HL-60 (cell line): Measurements from ENCODE around the gene ACKR2.

Experiments
- DNase-seq, 2 experiments: peaks; one replicate each; pipeline ENCODE4 v3.0.0-alpha.2; 2010 to 2020; ENCODE audit warnings: low read depth in 1 of 2, low spot score in 1 of 2
- H3K27ac ChIP-seq: fragments of 250-450 bp; sonication (Bioruptor Pico); replicated peaks from 2 replicates; pipeline ENCODE4 v1.5.1; 2020; ENCODE audit warnings: mild to moderate bottlenecking, moderate library complexity
- H3K27me3 ChIP-seq: fragments of 250-450 bp; sonication (Bioruptor Pico); 2 replicates; pipeline ENCODE4 v1.5.1; 2021; ENCODE audit warnings: mild to moderate bottlenecking, moderate library complexity; ENCODE audit not compliant: insufficient read depth, poor library complexity, severe bottlenecking
- H3K4me3 ChIP-seq: replicated peaks from 2 replicates; pipeline ENCODE4 v1.5.1; 2011; ENCODE audit warnings: mild to moderate bottlenecking, control low read depth, low read length; ENCODE audit not compliant: insufficient read depth
- GABPA ChIP-seq: IDR thresholded peaks from 2 replicates; pipeline ENCODE4 v1.6.1; 2012; ENCODE audit warnings: low read depth
- POLR2AphosphoS5 ChIP-seq: IDR thresholded peaks from 2 replicates; pipeline ENCODE4 v1.6.1; 2012; ENCODE audit warnings: low read depth
- SPI1 ChIP-seq: IDR thresholded peaks from 2 replicates; pipeline ENCODE4 v1.6.1; 2012; ENCODE audit warnings: low read depth, mild to moderate bottlenecking, borderline replicate concordance
- TF ChIP-seq, protein P1 (sequence below): IDR thresholded peaks from one replicate; pipeline ENCODE4 v1.5.1; 2011; ENCODE audit warnings: low read length, control low read depth, inconsistent platforms; ENCODE audit not compliant: insufficient read depth
- TF ChIP-seq, protein P2 (sequence below): IDR thresholded peaks from 2 replicates; pipeline ENCODE4 v1.6.1; 2012; ENCODE audit warnings: low read depth; ENCODE audit not compliant: insufficient replicate concordance

ACKR2 gene

DNA sequence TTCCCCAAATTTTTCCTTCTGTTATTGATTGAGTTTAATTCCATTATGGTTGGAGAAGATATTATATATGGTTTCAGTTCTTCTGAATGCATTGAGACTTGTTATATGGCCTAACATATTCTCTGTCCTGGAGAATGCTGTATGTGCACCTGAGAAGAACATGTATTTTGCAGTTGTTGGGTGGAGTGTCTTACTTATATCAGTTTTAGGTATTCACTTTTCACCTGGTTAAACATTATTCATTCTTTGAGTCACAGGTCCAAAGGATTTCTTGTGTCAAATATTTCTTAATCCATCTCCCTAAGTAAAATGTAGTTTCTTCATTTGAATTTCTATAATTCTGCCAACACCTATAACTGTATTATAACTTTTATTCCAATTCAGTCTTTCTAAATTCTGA, 17.8 kb downstream of the ACKR2 start:
- no peak overlapping the region for H3K27ac ChIP-seq
- no peak overlapping the region for H3K4me3 ChIP-seq
- TF ChIP-seq, protein P1, sequence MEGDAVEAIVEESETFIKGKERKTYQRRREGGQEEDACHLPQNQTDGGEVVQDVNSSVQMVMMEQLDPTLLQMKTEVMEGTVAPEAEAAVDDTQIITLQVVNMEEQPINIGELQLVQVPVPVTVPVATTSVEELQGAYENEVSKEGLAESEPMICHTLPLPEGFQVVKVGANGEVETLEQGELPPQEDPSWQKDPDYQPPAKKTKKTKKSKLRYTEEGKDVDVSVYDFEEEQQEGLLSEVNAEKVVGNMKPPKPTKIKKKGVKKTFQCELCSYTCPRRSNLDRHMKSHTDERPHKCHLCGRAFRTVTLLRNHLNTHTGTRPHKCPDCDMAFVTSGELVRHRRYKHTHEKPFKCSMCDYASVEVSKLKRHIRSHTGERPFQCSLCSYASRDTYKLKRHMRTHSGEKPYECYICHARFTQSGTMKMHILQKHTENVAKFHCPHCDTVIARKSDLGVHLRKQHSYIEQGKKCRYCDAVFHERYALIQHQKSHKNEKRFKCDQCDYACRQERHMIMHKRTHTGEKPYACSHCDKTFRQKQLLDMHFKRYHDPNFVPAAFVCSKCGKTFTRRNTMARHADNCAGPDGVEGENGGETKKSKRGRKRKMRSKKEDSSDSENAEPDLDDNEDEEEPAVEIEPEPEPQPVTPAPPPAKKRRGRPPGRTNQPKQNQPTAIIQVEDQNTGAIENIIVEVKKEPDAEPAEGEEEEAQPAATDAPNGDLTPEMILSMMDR, result no peak
- no peak for TF ChIP-seq SPI1
- no peak for TF ChIP-seq GABPA
- no peak for TF ChIP-seq POLR2AphosphoS5
- TF ChIP-seq, protein P2, sequence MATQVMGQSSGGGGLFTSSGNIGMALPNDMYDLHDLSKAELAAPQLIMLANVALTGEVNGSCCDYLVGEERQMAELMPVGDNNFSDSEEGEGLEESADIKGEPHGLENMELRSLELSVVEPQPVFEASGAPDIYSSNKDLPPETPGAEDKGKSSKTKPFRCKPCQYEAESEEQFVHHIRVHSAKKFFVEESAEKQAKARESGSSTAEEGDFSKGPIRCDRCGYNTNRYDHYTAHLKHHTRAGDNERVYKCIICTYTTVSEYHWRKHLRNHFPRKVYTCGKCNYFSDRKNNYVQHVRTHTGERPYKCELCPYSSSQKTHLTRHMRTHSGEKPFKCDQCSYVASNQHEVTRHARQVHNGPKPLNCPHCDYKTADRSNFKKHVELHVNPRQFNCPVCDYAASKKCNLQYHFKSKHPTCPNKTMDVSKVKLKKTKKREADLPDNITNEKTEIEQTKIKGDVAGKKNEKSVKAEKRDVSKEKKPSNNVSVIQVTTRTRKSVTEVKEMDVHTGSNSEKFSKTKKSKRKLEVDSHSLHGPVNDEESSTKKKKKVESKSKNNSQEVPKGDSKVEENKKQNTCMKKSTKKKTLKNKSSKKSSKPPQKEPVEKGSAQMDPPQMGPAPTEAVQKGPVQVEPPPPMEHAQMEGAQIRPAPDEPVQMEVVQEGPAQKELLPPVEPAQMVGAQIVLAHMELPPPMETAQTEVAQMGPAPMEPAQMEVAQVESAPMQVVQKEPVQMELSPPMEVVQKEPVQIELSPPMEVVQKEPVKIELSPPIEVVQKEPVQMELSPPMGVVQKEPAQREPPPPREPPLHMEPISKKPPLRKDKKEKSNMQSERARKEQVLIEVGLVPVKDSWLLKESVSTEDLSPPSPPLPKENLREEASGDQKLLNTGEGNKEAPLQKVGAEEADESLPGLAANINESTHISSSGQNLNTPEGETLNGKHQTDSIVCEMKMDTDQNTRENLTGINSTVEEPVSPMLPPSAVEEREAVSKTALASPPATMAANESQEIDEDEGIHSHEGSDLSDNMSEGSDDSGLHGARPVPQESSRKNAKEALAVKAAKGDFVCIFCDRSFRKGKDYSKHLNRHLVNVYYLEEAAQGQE, result no peak
- no peaks in the 10 kb centered on the region for H3K27me3 ChIP-seq
- no peak for DNase-seq

DNA sequence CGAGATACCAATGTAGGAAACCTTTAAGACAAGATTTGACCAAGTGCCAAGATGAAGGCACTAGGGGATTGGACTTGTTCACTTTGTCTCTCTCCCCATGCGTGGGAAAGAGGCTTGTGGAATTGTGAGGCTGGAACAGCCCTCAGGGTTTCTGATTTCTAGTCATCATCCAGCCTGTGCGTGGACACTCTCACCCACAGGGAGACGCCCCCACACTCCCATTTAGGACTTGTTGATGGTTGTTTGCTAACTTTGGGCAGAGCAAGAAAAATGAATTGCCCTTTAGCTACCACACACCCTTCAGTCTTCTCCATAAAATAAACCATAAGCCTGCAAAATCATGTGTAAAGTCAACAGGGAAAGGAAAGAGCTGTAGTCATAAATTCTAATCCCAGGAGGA, 18.4 kb downstream of the ACKR2 start:
- Histone ChIP-seq H3K27ac (no peak overlapping the region), H3K27me3 (no peaks in the 10 kb centered on the region), H3K4me3 (no peak overlapping the region)
- TF ChIP-seq GABPA, result no peak
- TF ChIP-seq, protein P1, result no peak
- TF ChIP-seq POLR2AphosphoS5, result no peak
- no peak for TF ChIP-seq SPI1
- TF ChIP-seq, protein P2, result no peak
- DNase-seq, result no peak

DNA sequence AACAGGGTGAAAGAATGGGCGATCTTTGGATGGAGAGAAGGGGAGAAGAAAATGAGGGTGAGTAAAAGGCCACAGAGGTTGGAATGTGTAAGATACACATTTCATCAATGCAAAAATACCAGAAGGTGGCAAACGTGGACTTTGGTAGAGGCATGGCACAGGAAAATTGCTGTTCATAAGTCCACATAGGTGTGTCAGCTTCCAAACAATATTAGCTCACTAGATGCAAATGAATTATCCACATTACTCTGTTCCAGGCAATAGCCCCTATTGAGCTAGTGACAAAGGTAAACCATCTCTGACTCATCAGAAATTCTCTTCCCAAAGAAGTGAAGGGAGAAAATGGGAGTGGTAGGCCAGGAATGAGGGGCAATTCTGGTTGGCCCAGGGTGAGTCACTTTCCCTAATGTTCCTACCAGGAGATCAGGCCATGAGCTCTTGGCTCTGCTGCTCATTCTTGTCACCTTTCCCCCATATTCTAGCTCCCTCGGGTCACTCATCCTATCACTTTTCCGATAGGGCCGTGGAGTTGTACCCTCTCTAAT, 19.9 kb downstream of the ACKR2 start:
- Histone ChIP-seq H3K27ac (no peak overlapping the region), H3K27me3 (no peaks in the 10 kb centered on the region), H3K4me3 (no peak overlapping the region)
- no peak for DNase-seq
- TF ChIP-seq GABPA, result no peak
- TF ChIP-seq, protein P2, result no peak
- no peak for TF ChIP-seq SPI1
- TF ChIP-seq, protein P1, result no peak
- no peak for TF ChIP-seq POLR2AphosphoS5
